HCT116 (cell line): ENCODE data around the gene PRPF18. TPM values are rescaled to one million over a fixed set of nuclear protein-coding genes. Genes with fewer than 3 reads are reported as not detected.

Experiments
- ATAC-seq: fragments of 200-7000 bp; cut with Tn5 transposase; 2 replicates; pipeline ENCODE4 v1.9.1; 2020; ENCODE audit warnings: mild to moderate bottlenecking, moderate library complexity
- BruUV-seq: library from RNA; stranded (reverse); fragments of 400-500 nt; replicated peaks from 2 replicates; lab custom pipeline; 2021; lab: Mats Ljungman, UMichigan
- CTCF ChIA-PET: fragments of 300-600 bp; sonication (Branson Sonifier 250); formaldehyde crosslinking; loops from one replicate; lab custom pipeline; 2021; ENCODE audit warnings: antibody characterized with exemption; lab: Charles Lee
- POLR2A ChIA-PET: fragments of 300-600, 350-600 bp; sonication (Branson Sonifier 250); formaldehyde crosslinking; loops from one replicate; lab custom pipeline; 2021; ENCODE audit warnings: antibody characterized with exemption; lab: Charles Lee
- RAD21 ChIA-PET, 2 experiments: fragments of 300-600 bp; sonication (Branson Sonifier 250); formaldehyde crosslinking; loops; one replicate each; lab custom pipeline; 2023; ENCODE audit warnings: low total read pairs in 2 of 2; ENCODE audit not compliant: uncharacterized antibody in 2 of 2, unreplicated experiment in 2 of 2, low non-redundant PET in 1 of 2; lab: Charles Lee
- DNase-seq: peaks from one replicate; pipeline ENCODE4 v3.0.0-alpha.2; 2010; ENCODE audit warnings: low read depth, low spot score
- H2AFZ ChIP-seq: fragments of 200-600 bp; shearing (Covaris generic), sonication (generic); 2 replicates; pipeline ENCODE4 v1.6.1; 2017; ENCODE audit warnings: low read depth, mixed run types, mixed read lengths, antibody characterized with exemption, low read length; ENCODE audit not compliant: poor library complexity, severe bottlenecking
- H3K27ac ChIP-seq: 2 replicates; pipeline ENCODE4 v1.5.1; 2012; ENCODE audit warnings: low read depth, low read length
- H3K27me3 ChIP-seq: fragments of 200-600 bp; sonication (generic); 2 replicates; pipeline ENCODE4 v1.6.1; 2016; ENCODE audit warnings: mixed run types, low read length, mixed read lengths; ENCODE audit not compliant: insufficient read depth
- H3K36me3 ChIP-seq, 2 experiments: fragments of 200-500 bp in 1 of 2; fragments of 200-600 bp in 1 of 2; sonication (Bioruptor generic) in 1 of 2; sonication (generic) in 1 of 2; 2 replicates each; pipeline versions ENCODE4 v1.5.1 to v1.6.1; 2014 to 2016; ENCODE audit warnings: low read length in 2 of 2, inconsistent platforms in 1 of 2, mixed read lengths in 1 of 2, mixed run types in 1 of 2; ENCODE audit not compliant: insufficient read depth in 2 of 2, control insufficient read depth in 1 of 2
- H3K4me1 ChIP-seq, 2 experiments: fragments of 200-600 bp in 1 of 2; sonication (generic) in 1 of 2; 2 replicates each; pipeline versions ENCODE4 v1.5.1 to v1.6.1; 2012 to 2017; ENCODE audit warnings: low read length in 2 of 2, inconsistent platforms in 1 of 2, mild to moderate bottlenecking in 1 of 2, mixed read lengths in 1 of 2, mixed run types in 1 of 2, moderate library complexity in 1 of 2; ENCODE audit not compliant: insufficient read depth in 2 of 2, control insufficient read depth in 1 of 2
- H3K4me2 ChIP-seq: fragments of 200-600 bp; sonication (generic); 2 replicates; pipeline ENCODE4 v1.6.1; 2017; ENCODE audit warnings: mixed run types, low read length, mixed read lengths
- H3K4me3 ChIP-seq, 2 experiments: fragments of 200-600 bp in 1 of 2; sonication (generic) in 1 of 2; replicated peaks in 1 of 2; 2 replicates each; pipeline ENCODE4 v1.5.1; 2011 to 2016; ENCODE audit warnings: low read length in 2 of 2, control low read depth in 1 of 2, low read depth in 1 of 2, mild to moderate bottlenecking in 1 of 2, mixed read lengths in 1 of 2, mixed run types in 1 of 2
- H3K79me2 ChIP-seq: fragments of 200-600 bp; sonication (generic); 2 replicates; pipeline ENCODE4 v1.6.1; 2017; ENCODE audit warnings: mild to moderate bottlenecking, mixed run types, low read length, moderate library complexity, mixed read lengths; ENCODE audit not compliant: insufficient read depth
- H3K9ac ChIP-seq: fragments of 200-600 bp; sonication (generic); 2 replicates; pipeline ENCODE4 v1.6.1; 2016; ENCODE audit warnings: low read length, mixed read lengths
- H3K9me2 ChIP-seq: fragments of 200-600 bp; sonication (generic), shearing (Covaris generic); 2 replicates; pipeline ENCODE4 v1.6.1; 2017; ENCODE audit warnings: mixed run types, mild to moderate bottlenecking, moderate library complexity; ENCODE audit not compliant: insufficient read depth
- H3K9me3 ChIP-seq, 2 experiments: fragments of 200-500 bp in 1 of 2; fragments of 200-600 bp in 1 of 2; sonication (Bioruptor generic) in 1 of 2; sonication (generic) in 1 of 2; 2 replicates each; pipeline ENCODE4 v1.6.1; 2014 to 2017; ENCODE audit warnings: low read length in 2 of 2, mixed read lengths in 2 of 2, inconsistent platforms in 1 of 2, low read depth in 1 of 2, mild to moderate bottlenecking in 1 of 2, mixed run types in 1 of 2, moderate library complexity in 1 of 2; ENCODE audit not compliant: control insufficient read depth in 1 of 2, insufficient read depth in 1 of 2
- H4K20me1 ChIP-seq: fragments of 200-600 bp; sonication (generic), shearing (Covaris generic); 2 replicates; pipeline ENCODE4 v1.6.1; 2017; ENCODE audit warnings: mixed run types, mild to moderate bottlenecking, moderate library complexity; ENCODE audit not compliant: insufficient read depth
- ATF3 ChIP-seq: IDR thresholded peaks from 2 replicates; pipeline ENCODE4 v1.6.1; 2012
- EGR1 ChIP-seq: IDR thresholded peaks from 2 replicates; pipeline ENCODE4 v1.6.1; 2012; ENCODE audit warnings: low read depth
- ELF1 ChIP-seq: IDR thresholded peaks from 2 replicates; pipeline ENCODE4 v1.6.1; 2012; ENCODE audit warnings: low read depth, borderline replicate concordance
- JUND ChIP-seq: IDR thresholded peaks from 2 replicates; pipeline ENCODE4 v1.6.1; 2012
- POLR2A ChIP-seq: IDR thresholded peaks from 2 replicates; pipeline ENCODE4 v1.7.0; 2011; ENCODE audit warnings: borderline replicate concordance; ENCODE audit not compliant: insufficient read depth, insufficient read length; ENCODE audit errors: extremely low read depth
- RAD21 ChIP-seq: IDR thresholded peaks from 2 replicates; pipeline ENCODE4 v1.6.1; 2012; ENCODE audit warnings: low read depth, mild to moderate bottlenecking
- intact Hi-C: fragments of 100-400 bp; cut with micrococcal nuclease; formaldehyde crosslinking; loops from 2 replicates; pipeline ENCODE4 v1.10.0; 2022
- total RNA-seq: library from RNA; stranded (reverse); gene quantifications from one replicate; pipeline ENCODE4 v1.2.1, GENCODE V29; 2021; ENCODE audit not compliant: unreplicated experiment
- TF ChIP-seq, protein P1 (sequence below): IDR thresholded peaks from 2 replicates; pipeline ENCODE4 v1.6.1; 2011; ENCODE audit warnings: mild to moderate bottlenecking, low read length, moderate library complexity; ENCODE audit not compliant: insufficient replicate concordance; ENCODE audit errors: extremely low read depth
- TF ChIP-seq, protein P2 (sequence below): IDR thresholded peaks from 2 replicates; pipeline ENCODE4 v1.6.1; 2012
- TF ChIP-seq, protein P3 (sequence below), 3 experiments: fragments of 200-600 bp in 1 of 3; sonication (generic) in 1 of 3; IDR thresholded peaks in 2 of 3; conservative IDR thresholded peaks in 1 of 3; 2 replicates each; pipeline ENCODE4 v1.5.1; 2012 to 2017; ENCODE audit warnings: low read depth in 2 of 3, low read length in 2 of 3, antibody characterized with exemption in 1 of 3, borderline replicate concordance in 1 of 3, control low read depth in 1 of 3, mild to moderate bottlenecking in 1 of 3, mixed read lengths in 1 of 3, mixed run types in 1 of 3, moderate library complexity in 1 of 3; ENCODE audit not compliant: insufficient read depth in 1 of 3
- TF ChIP-seq, protein P4 (sequence below): IDR thresholded peaks from 2 replicates; pipeline ENCODE4 v1.6.1; 2012; ENCODE audit warnings: low read depth

The PRPF18 gene
- total RNA-seq, 1 experiment from 2014 or later, result 16.2 TPM

- TF ChIP-seq JUND (no peak), ATF3 (no peak), POLR2A (no peak)
- TF ChIP-seq, all 23 proteins: peak for 0
These were observed 46.2 kb downstream of the PRPF18 start (continued) for GRCh38 chr10:13632884-13633440.

GRCh38 chr10:13633689-13634088 lies 46.9 kb downstream of the PRPF18 start:
- no peak for TF ChIP-seq ELF1
- TF ChIP-seq, protein P1, sequence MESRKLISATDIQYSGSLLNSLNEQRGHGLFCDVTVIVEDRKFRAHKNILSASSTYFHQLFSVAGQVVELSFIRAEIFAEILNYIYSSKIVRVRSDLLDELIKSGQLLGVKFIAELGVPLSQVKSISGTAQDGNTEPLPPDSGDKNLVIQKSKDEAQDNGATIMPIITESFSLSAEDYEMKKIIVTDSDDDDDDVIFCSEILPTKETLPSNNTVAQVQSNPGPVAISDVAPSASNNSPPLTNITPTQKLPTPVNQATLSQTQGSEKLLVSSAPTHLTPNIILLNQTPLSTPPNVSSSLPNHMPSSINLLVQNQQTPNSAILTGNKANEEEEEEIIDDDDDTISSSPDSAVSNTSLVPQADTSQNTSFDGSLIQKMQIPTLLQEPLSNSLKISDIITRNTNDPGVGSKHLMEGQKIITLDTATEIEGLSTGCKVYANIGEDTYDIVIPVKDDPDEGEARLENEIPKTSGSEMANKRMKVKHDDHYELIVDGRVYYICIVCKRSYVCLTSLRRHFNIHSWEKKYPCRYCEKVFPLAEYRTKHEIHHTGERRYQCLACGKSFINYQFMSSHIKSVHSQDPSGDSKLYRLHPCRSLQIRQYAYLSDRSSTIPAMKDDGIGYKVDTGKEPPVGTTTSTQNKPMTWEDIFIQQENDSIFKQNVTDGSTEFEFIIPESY, result no peak
- no peak for TF ChIP-seq POLR2A
- TF ChIP-seq RAD21, result no peak
- TF ChIP-seq, protein P2, sequence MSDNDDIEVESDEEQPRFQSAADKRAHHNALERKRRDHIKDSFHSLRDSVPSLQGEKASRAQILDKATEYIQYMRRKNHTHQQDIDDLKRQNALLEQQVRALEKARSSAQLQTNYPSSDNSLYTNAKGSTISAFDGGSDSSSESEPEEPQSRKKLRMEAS, result no peak
- TF ChIP-seq EGR1, result no peak
- TF ChIP-seq, protein P3, sequence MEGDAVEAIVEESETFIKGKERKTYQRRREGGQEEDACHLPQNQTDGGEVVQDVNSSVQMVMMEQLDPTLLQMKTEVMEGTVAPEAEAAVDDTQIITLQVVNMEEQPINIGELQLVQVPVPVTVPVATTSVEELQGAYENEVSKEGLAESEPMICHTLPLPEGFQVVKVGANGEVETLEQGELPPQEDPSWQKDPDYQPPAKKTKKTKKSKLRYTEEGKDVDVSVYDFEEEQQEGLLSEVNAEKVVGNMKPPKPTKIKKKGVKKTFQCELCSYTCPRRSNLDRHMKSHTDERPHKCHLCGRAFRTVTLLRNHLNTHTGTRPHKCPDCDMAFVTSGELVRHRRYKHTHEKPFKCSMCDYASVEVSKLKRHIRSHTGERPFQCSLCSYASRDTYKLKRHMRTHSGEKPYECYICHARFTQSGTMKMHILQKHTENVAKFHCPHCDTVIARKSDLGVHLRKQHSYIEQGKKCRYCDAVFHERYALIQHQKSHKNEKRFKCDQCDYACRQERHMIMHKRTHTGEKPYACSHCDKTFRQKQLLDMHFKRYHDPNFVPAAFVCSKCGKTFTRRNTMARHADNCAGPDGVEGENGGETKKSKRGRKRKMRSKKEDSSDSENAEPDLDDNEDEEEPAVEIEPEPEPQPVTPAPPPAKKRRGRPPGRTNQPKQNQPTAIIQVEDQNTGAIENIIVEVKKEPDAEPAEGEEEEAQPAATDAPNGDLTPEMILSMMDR (IDR thresholded peaks at IDR 0.05 in 2 of 3, conservative IDR thresholded peaks at IDR 0.05 in 1 of 3; ENCODE audit: borderline replicate concordance in 1 of 3, insufficient read depth in 1 of 3, low read depth in 2 of 3, low read length in 2 of 3), result no peak
- TF ChIP-seq, protein P4, sequence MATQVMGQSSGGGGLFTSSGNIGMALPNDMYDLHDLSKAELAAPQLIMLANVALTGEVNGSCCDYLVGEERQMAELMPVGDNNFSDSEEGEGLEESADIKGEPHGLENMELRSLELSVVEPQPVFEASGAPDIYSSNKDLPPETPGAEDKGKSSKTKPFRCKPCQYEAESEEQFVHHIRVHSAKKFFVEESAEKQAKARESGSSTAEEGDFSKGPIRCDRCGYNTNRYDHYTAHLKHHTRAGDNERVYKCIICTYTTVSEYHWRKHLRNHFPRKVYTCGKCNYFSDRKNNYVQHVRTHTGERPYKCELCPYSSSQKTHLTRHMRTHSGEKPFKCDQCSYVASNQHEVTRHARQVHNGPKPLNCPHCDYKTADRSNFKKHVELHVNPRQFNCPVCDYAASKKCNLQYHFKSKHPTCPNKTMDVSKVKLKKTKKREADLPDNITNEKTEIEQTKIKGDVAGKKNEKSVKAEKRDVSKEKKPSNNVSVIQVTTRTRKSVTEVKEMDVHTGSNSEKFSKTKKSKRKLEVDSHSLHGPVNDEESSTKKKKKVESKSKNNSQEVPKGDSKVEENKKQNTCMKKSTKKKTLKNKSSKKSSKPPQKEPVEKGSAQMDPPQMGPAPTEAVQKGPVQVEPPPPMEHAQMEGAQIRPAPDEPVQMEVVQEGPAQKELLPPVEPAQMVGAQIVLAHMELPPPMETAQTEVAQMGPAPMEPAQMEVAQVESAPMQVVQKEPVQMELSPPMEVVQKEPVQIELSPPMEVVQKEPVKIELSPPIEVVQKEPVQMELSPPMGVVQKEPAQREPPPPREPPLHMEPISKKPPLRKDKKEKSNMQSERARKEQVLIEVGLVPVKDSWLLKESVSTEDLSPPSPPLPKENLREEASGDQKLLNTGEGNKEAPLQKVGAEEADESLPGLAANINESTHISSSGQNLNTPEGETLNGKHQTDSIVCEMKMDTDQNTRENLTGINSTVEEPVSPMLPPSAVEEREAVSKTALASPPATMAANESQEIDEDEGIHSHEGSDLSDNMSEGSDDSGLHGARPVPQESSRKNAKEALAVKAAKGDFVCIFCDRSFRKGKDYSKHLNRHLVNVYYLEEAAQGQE, result no peak
- TF ChIP-seq, all 23 proteins: peak for 0

More at GRCh38 chr10:13633689-13634088, 46.9 kb downstream of the PRPF18 start:
- ChIA-PET CTCF (no interaction called here), RAD21 (no interaction called here), POLR2A (no interaction called here)
- H4K20me1 ChIP-seq, result no peaks in the 10 kb centered on the region
- H3K27ac ChIP-seq, result no peak overlapping the region
- DNase-seq, result no peak
- no peaks in the 10 kb centered on the region for H3K27me3 ChIP-seq
- H3K4me1 ChIP-seq, result no peaks in the 10 kb centered on the region
- no peaks in the 10 kb centered on the region for H3K9me2 ChIP-seq
- intact Hi-C loops, result no loop called here
- no peak overlapping the region for H3K4me3 ChIP-seq
- no peak for ATAC-seq
- H3K9ac ChIP-seq, result no peak overlapping the region
- no TSS peak for BruUV-seq
- no peaks in the 10 kb centered on the region for H3K9me3 ChIP-seq
- H3K79me2 ChIP-seq, result no peaks in the 10 kb centered on the region
- H3K4me2 ChIP-seq, result no peak overlapping the region
- no peaks in the 10 kb centered on the region for H3K36me3 ChIP-seq
- H2AFZ ChIP-seq, result no peak overlapping the region
